ENCODE data around the gene TAF1L. TPM values are rescaled to one million over a fixed set of nuclear protein-coding genes. Genes with fewer than 3 reads are reported as not detected.
A peak's percentile ranks its signal among the peaks of the same experiment; 100 is the strongest.

TAF1L gene
- total and polyA plus RNA-seq, 7 donors = under 0.01 TPM; not detected in 6

GRCh38 chr9:32590898-32591297 is 44.6 kb downstream of the TAF1L start:
- H3K27me3 ChIP-seq (ENCODE audit: insufficient read depth in 3 of 3, low read length in 2 of 3) = peaks cover 0 to 1% (median 0%) of the 10 kb centered on the region in 3 donors
- H3K4me1 ChIP-seq = no peaks in the 10 kb centered on the region
- H3K36me3 ChIP-seq (ENCODE audit: insufficient read depth in 1 of 2, low read depth in 1 of 2) = no peaks in the 10 kb centered on the region
- ATAC-seq (no peak), DNase-seq (no peak)
- H3K9me3 ChIP-seq = no peaks in the 10 kb centered on the region
- no peak overlapping the region for H3K27ac ChIP-seq
- TF ChIP-seq, protein P1, sequence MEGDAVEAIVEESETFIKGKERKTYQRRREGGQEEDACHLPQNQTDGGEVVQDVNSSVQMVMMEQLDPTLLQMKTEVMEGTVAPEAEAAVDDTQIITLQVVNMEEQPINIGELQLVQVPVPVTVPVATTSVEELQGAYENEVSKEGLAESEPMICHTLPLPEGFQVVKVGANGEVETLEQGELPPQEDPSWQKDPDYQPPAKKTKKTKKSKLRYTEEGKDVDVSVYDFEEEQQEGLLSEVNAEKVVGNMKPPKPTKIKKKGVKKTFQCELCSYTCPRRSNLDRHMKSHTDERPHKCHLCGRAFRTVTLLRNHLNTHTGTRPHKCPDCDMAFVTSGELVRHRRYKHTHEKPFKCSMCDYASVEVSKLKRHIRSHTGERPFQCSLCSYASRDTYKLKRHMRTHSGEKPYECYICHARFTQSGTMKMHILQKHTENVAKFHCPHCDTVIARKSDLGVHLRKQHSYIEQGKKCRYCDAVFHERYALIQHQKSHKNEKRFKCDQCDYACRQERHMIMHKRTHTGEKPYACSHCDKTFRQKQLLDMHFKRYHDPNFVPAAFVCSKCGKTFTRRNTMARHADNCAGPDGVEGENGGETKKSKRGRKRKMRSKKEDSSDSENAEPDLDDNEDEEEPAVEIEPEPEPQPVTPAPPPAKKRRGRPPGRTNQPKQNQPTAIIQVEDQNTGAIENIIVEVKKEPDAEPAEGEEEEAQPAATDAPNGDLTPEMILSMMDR (IDR thresholded peaks at IDR 0.05) = no peak
- no peak overlapping the region for H3K4me3 ChIP-seq
- WGBS, 3 donors = 71 to 75% (median 71%) methylated on average over 1 of the region's 1 CpG
- intact Hi-C loops (cut with DNase I) = no loop called here

DNA sequence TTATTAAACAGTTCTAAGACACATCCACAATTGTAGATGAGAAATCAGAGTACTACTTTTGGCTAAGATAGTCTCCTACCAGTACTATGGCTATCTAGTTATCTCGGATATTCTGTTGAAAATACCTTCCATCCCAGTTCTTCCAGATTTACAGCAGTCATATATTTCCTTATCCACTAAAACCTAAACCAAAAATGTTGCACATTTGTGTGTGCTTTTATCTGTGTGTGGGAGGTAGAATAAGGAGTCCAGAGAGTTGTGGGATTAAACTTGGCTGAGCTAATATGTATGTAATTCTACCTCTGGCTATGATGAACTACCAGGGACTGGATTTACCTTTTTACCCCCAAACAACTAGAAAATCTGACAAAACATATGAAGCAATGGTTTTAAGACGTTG is 45.0 kb downstream of the TAF1L start:
- no peaks in the 10 kb centered on the region for H3K9me3 ChIP-seq
- H3K36me3 ChIP-seq (ENCODE audit: insufficient read depth in 1 of 2, low read depth in 1 of 2) = no peaks in the 10 kb centered on the region
- no peaks in the 10 kb centered on the region for H3K4me1 ChIP-seq
- TF ChIP-seq, protein P1 (IDR thresholded peaks at IDR 0.05) = no peak
- no peak for ATAC-seq
- no peak for DNase-seq
- H3K4me3 ChIP-seq = no peak overlapping the region
- intact Hi-C loops (cut with DNase I) = no loop called here
- no peak overlapping the region for H3K27ac ChIP-seq
- 34 to 47% (median 41%) methylated on average over 2 of the region's 2 CpGs for WGBS, 3 donors
- peaks cover 0 to 5% (median 0%) of the 10 kb centered on the region in 3 donors for H3K27me3 ChIP-seq (ENCODE audit: insufficient read depth in 3 of 3, low read length in 2 of 3)

DNA sequence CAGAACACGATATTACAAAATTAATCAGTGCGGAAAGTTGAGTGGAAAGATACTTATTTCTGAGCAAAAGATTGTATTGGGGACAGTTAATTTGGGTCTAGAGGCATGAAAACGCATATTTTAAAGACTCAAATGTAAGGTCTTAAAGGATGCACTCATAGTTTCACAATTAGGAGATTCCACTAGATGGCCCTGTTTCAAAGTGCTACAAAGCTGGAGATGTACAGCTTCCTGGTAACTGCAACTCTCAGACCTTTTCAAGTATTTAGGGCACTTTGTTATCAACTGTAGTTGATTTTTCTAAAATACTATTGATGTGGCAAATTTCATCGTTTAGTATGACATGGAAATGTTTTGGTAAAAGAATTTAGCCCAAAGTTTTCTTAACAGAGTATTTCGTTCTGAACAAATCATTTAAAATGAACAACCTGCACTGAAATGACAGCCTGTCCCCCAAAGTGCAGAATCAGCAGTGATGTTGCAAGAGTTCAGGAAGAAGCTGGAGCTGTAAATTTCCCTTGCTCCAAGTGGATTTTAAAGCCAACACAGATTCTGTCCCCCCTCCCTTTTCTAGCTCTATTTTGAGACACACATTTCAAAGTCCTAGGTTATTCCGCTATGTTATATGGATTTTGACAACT is 46.3 kb downstream of the TAF1L start:
- H3K9me3 ChIP-seq = no peaks in the 10 kb centered on the region
- no peak overlapping the region for H3K27ac ChIP-seq
- intact Hi-C loops (cut with DNase I) = loop anchor here in 1 of 2 donors (2.0 kb wide), 1 partner anchor 378 kb away; no protein-coding TSS in a partner anchor
- TF ChIP-seq, protein P1 (IDR thresholded peaks at IDR 0.05) = peak; percentile 32
- H3K4me1 ChIP-seq = no peaks in the 10 kb centered on the region
- no peak for ATAC-seq
- 47 to 55% (median 49%) methylated on average over 6 of the region's 6 CpGs for WGBS, 3 donors
- H3K4me3 ChIP-seq = no peak overlapping the region
- H3K36me3 ChIP-seq (ENCODE audit: insufficient read depth in 1 of 2, low read depth in 1 of 2) = no peaks in the 10 kb centered on the region
- DNase-seq = no peak
- peaks cover 0 to 5% (median 0%) of the 10 kb centered on the region in 3 donors for H3K27me3 ChIP-seq (ENCODE audit: insufficient read depth in 3 of 3, low read length in 2 of 3)

DNA sequence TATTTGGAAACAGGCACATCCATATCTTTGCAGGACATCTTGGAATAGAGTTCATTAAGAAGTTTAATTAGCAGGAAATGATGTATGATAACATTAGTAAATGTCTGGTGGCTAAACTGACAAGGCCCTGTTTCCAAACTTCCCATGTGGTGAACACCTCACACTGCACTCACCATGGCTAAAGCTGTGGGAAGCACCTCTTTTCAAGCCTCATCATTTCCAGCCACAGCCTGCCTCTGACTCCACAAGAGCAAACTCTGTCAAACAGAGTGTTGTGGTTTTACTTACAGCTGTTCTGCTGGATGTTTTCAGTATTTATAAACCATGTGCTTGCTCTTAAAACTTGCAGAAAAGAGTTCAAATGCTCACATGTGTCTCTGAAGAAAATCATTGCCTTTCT is 47.6 kb downstream of the TAF1L start:
- TF ChIP-seq, protein P1 (IDR thresholded peaks at IDR 0.05) = no peak
- Histone ChIP-seq H3K36me3 (ENCODE audit: insufficient read depth in 1 of 2, low read depth in 1 of 2) (no peaks in the 10 kb centered on the region), H3K27ac (no peak overlapping the region), H3K4me1 (no peaks in the 10 kb centered on the region), H3K4me3 (no peak overlapping the region), H3K27me3 (ENCODE audit: insufficient read depth in 3 of 3, low read length in 2 of 3) (peaks cover 0 to 5% (median 0%) of the 10 kb centered on the region in 3 donors), H3K9me3 (no peaks in the 10 kb centered on the region)
- DNase-seq = no peak
- intact Hi-C loops (cut with DNase I) = loop anchor here in 1 of 2 donors (2.0 kb wide), 1 partner anchor 379 kb away; no protein-coding TSS in a partner anchor
- ATAC-seq = no peak

- Histone ChIP-seq H3K27ac (no peak overlapping the region), H3K9me3 (no peaks in the 10 kb centered on the region), H3K27me3 (ENCODE audit: insufficient read depth in 3 of 3, low read length in 2 of 3) (peaks cover 0 to 5% (median 0%) of the 10 kb centered on the region in 3 donors), H3K36me3 (ENCODE audit: insufficient read depth in 1 of 2, low read depth in 1 of 2) (no peaks in the 10 kb centered on the region), H3K4me3 (no peak overlapping the region), H3K4me1 (no peaks in the 10 kb centered on the region)
- TF ChIP-seq, protein P1 (IDR thresholded peaks at IDR 0.05) = no peak
- DNase-seq = no peak
- intact Hi-C loops (cut with DNase I) = no loop called here
- WGBS, 3 donors = 39 to 46% (median 45%) methylated on average over 2 of the region's 2 CpGs
- no peak for ATAC-seq
These were observed 50.7 kb downstream of the TAF1L start for GRCh38 chr9:32584784-32585183.

Measured in psoas muscle (tissue), 8 donors.